ENCODE results near the gene TPSD1.

Gene TPSD1

DNA sequence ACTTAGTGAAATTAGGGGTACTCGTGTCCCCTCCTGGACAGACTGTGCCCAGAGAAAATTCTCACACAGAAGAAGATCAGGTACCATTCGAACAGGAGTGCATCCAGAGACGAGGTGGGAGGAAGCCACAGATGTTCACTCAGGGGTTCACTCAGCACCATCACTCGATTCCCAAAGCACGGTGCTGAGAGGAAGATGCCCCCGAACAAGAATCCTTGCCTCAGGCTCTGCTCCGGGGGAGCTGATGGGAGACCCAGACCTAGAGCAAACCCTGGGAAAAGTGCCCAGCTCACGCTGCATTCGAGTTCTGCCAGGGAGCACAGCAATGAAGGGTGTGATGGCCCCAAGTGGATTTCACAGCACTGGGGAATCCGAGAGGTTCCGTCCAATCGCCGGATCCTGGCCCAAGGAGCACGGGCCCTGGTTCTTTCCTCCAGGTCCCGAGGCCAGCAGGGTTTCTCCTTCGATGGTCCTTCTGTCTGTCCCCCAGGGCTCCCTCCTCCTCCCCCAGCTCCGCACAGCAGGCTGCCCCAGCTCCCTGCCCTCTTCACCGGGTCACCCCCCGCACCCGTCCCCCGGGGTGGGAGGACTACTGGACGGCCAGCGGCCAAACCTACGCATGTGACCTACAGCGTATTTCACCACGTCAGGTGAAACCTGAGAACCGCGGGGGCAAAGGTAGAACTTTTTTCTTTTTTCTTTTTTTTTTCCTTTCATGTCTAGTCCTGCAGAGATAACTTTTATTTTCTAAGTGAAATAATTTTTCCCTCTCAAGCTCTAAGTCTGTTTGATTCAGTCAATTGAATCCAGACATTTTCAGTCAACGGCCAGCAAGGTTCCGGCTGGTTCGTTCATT lies 43.4 kb downstream of the TPSD1 start:
- no peak for DNase-seq (ENCODE audit: low spot score)

DNA sequence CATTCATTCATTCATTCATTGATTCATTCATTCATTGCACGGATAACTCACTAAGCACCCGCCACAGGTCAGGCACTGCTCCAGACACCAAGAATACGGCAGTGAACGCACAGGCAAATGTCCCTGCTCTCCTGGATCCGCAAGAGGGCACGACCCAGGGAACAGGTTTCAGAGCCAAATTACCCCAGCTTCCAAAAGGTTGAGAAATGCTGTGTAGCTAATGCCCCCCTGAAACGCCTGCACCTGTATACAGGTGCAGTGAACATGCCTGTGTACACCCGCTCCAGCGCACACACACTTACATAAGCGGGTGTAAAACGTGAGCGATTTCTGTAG lies 44.0 kb downstream of the TPSD1 start:
- DNase-seq (ENCODE audit: low spot score), result no peak

DNA sequence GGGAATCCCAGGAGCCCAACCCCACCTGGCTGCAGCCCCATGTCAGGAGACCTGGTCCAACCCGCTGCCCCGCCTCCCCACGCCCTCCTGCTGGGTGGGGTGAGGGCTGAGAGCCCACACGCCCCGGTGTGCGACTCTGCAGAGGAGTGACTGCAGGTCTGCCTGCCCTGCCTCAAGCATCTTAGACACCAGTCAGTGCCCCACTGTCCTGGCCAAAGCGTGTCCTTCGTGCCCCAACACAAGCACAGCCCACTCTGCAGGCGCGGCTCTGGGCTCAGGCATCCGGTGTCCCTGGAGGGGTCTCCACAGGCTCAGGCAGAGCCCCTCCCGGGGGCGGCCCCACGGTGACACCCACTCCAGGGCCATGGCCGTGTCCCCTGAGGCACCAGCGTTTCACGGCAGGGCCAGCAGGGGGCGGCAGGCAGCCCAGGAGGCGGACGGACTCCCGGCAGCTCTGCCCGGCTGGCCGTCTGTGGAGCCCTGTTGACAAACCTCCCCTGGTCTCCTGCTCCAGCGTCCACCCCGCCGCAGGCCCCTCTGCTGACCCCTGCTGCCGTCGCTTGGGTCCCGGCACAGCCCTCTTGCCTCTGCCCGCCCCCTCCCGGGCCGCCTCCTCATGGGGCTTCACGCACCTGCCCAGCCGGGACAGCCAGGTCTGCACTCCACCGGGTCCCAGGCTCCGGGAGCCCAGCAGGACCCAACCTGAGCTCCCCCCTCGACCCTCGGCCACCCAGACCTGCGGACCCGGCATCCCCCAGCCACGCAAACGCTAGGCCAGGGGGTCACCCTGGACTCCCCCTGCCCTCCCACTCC lies 45.0 kb downstream of the TPSD1 start:
- DNase-seq (ENCODE audit: low spot score), result peak; percentile 90

DNA sequence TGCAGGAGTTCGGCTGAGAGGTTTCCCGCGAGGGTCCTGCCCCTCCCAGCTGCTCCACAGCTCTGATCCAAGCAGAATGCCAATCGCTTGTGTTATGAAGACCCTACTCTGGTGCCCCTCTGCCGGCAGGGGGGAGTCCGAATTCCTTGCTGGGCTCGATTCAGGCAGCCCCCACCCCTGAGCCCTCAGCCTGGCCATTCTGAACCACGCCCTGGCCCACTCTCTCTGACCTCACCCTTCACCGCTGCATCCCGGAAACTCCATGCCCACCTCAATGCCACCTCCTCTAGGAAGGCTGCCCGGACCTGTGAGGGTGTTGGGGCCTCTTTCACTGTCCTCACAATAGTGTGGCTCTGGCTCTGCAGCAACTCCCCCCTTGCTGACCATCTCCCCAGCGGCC lies 45.7 kb downstream of the TPSD1 start:
- DNase-seq (ENCODE audit: low spot score), result no peak

DNA sequence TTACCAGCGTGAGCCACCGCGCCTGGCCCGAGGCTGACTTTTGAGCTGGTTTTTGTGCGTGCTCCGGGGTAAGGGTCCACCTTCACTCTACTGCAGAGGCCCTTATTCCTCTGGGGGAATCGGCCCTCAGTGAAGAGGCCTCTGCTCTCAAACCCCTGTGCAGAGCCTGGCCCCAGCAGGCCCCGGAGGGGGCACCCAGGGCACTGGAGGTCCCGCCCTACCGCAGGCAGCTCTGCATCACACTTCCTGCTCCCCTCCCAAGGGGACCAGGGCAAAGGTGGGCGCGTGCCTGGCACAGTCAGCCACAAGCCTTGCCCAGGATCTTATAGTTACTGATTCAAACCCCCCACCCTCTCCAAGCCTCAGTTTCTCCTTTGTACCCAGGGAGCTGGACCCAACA lies 50.0 kb downstream of the TPSD1 start:
- DNase-seq (ENCODE audit: low spot score), result no peak

DNA sequence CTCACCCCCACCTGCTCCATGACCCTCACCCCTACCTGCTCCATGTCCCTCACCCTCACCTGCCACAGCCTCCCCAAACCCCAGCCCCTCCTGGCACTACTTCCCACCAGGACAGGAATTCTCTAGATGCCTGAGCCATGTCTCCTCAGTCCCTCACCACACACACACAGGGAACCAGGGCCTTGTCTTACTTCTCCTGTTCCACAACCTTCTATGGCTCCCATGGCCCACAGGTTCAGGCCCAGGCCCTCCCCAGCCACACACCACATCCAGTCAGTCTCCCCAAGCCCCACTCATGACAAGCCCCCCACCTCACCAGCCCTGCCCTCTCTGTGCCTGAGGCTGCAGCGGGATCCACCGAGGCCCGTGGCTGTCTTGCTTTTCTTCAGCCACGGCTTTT lies 50.5 kb downstream of the TPSD1 start:
- no peak for DNase-seq (ENCODE audit: low spot score)

DNA sequence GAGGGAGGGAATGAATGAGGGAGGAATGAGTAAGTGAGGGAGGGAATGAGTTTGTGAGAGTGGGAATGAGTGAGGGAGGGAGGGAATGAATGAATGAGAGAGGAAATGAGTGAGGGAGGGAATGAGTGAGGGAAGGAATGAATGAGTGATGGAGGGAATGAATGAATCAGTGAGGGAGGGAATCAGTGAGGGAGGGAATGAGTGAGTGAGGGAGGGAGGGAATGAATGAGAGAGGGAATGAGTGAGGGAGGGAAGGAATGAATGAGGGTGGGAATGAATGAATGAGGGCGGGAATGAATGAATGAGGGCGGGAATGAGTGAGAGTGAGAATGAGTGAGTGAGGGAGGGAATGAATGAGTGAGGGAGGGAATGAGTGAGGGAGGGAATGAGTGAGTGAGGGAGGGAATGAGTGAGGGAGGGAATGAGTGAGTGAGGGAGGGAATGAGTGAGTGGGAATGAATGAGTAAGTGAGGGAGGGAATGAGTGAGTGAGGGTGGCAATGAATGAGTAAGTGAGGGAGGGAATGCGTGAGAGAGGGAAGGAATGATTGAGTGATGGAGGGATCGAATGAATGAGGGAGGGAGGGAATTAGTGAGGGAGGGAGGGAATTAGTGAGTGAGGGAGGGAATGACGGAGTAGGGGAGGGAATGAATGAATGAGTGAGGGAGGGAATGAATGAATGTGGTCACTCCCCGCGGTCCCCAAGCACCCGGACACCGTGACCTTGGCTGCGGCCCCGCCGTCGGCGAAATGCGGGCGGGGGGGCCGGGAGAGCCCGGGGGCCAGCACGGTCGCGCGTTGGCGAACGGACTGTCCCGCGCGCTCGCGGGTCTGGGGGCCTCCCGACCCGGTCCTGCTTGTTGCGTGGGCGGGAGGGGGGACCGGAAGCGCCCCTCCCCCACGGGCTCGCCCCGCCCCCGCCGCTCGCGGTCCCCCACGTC lies 52.4 kb downstream of the TPSD1 start:
- no peak for DNase-seq (ENCODE audit: low spot score)
